K562 (cell line): ENCODE data around the gene PLOD1. TPM values are rescaled to one million over a fixed set of nuclear protein-coding genes. Genes with fewer than 3 reads are reported as not detected.

ENCODE experiments used
- ARNT ChIP-seq, 2 experiments: fragments of 450-650 bp; IDR thresholded peaks; 2 replicates each; pipeline ENCODE4 v1.6.1; 2016; ENCODE audit warnings: mild to moderate bottlenecking in 1 of 2
- GABPA ChIP-seq: fragments of 200-800 bp; sonication (Bioruptor generic); conservative IDR thresholded peaks from 2 replicates; pipeline ENCODE4 v1.6.1; 2016; ENCODE audit warnings: low read depth, missing genetic modification characterization, missing compliant biosample characterization
- GTF2A2 ChIP-seq: IDR thresholded peaks from 2 replicates; pipeline ENCODE4 v1.6.1; 2016; ENCODE audit warnings: mild to moderate bottlenecking, missing genetic modification characterization, missing compliant biosample characterization
- HNRNPL ChIP-seq: fragments of 200-400 bp; formaldehyde crosslinking; IDR thresholded peaks from 2 replicates; pipeline ENCODE4 v1.6.1; 2017; ENCODE audit warnings: low read depth, mild to moderate bottlenecking, low read length
- IRF2 ChIP-seq: sonication (generic); formaldehyde crosslinking; IDR thresholded peaks from 2 replicates; pipeline ENCODE4 v1.8.1; 2022; ENCODE audit warnings: mild to moderate bottlenecking, missing genetic modification reagents
- KDM4B ChIP-seq, 2 experiments: fragments of 450-650 bp in 1 of 2; sonication (generic) in 1 of 2; IDR thresholded peaks; 2 replicates each; pipeline ENCODE4 v1.6.1; 2016 to 2017; ENCODE audit warnings: borderline replicate concordance in 2 of 2, antibody characterized with exemption in 1 of 2, low read depth in 1 of 2, mild to moderate bottlenecking in 1 of 2
- NELFE ChIP-seq: IDR thresholded peaks from 2 replicates; pipeline ENCODE4 v1.6.1; 2011; ENCODE audit warnings: mild to moderate bottlenecking; ENCODE audit not compliant: insufficient read depth, insufficient read length
- RBM14 ChIP-seq: fragments of 200-400 bp; formaldehyde crosslinking; IDR thresholded peaks from 2 replicates; pipeline ENCODE4 v1.6.1; 2018; ENCODE audit warnings: low read depth, mild to moderate bottlenecking, low read length, moderate library complexity, borderline replicate concordance; ENCODE audit not compliant: insufficient read depth
- SMAD3 ChIP-seq: fragments of 450-650 bp; formaldehyde crosslinking; conservative IDR thresholded peaks from 2 replicates; pipeline ENCODE4 v1.4.0; 2020; ENCODE audit warnings: mild to moderate bottlenecking
- ZFP1 ChIP-seq: fragments of 450-650 bp; formaldehyde crosslinking; IDR thresholded peaks from 2 replicates; pipeline ENCODE4 v1.4.0; 2020; ENCODE audit warnings: mild to moderate bottlenecking, mixed read lengths
- ZNF143 ChIP-seq: sonication (generic); formaldehyde crosslinking; IDR thresholded peaks from 2 replicates; pipeline ENCODE4 v1.9.0; 2022; ENCODE audit warnings: mild to moderate bottlenecking, missing genetic modification reagents
- ZNF507 ChIP-seq: conservative IDR thresholded peaks from 2 replicates; pipeline ENCODE4 v1.6.1; 2017; ENCODE audit warnings: missing genetic modification characterization, missing compliant biosample characterization
- ZNF589 ChIP-seq: fragments of 200-800 bp; sonication (Bioruptor generic); IDR thresholded peaks from 2 replicates; pipeline ENCODE4 v1.6.1; 2016; ENCODE audit warnings: low read depth, missing genetic modification characterization, missing compliant biosample characterization
- polyA plus RNA-seq, 8 experiments: library from polyadenylated mRNA; depleted of rRNA in 4 of 8; stranded (reverse) in 5 of 8; unstranded in 3 of 8; fragments of >200 nt; fragmentation: Nextera tagmentation in 2 of 8; fragmentation: Illumina TruSeq in 1 of 8; extraction: Ambion mirVana in 2 of 8; extraction: Trizol in 1 of 8; gene quantifications; 2 replicates each; pipeline versions ENCODE4 v1.2.1 to v1.2.3, GENCODE V29; 2011 to 2014; ENCODE audit warnings: inconsistent platforms in 1 of 8, missing spikeins in 1 of 8
- total RNA-seq, 7 experiments: library from RNA; depleted of rRNA in 6 of 7; stranded (reverse); fragments of >200 nt in 6 of 7; fragmentation: Illumina TruSeq in 2 of 7; extraction: Trizol in 2 of 7; gene quantifications; 2 replicates each; pipeline versions ENCODE4 v1.2.1 to v1.2.3, GENCODE V29; 2011 to 2021; ENCODE audit warnings: low replicate concordance in 1 of 7
- TF ChIP-seq, protein P1 (sequence below): IDR thresholded peaks from 3 replicates; pipeline ENCODE4 v1.6.1; 2011; ENCODE audit warnings: borderline replicate concordance, mild to moderate bottlenecking, moderate library complexity; ENCODE audit not compliant: insufficient read length; ENCODE audit errors: extremely low read depth
- TF ChIP-seq, protein P2 (sequence below): fragments of 450-650 bp; IDR thresholded peaks from 2 replicates; pipeline ENCODE4 v1.6.1; 2016; ENCODE audit warnings: low read depth, mild to moderate bottlenecking, moderate library complexity
- TF ChIP-seq, protein P3 (sequence below): fragments of 250-450 bp; sonication (Bioruptor Pico); IDR thresholded peaks from 2 replicates; pipeline ENCODE4 v1.5.0; 2020; ENCODE audit warnings: mild to moderate bottlenecking

Gene PLOD1
- total and polyA plus RNA-seq, 9 of the 15 experiments (the other 6 are each of a cell fraction or from before 2014, with no cell fraction given) = 16.6 to 90.8 (median 52.7) TPM

DNA sequence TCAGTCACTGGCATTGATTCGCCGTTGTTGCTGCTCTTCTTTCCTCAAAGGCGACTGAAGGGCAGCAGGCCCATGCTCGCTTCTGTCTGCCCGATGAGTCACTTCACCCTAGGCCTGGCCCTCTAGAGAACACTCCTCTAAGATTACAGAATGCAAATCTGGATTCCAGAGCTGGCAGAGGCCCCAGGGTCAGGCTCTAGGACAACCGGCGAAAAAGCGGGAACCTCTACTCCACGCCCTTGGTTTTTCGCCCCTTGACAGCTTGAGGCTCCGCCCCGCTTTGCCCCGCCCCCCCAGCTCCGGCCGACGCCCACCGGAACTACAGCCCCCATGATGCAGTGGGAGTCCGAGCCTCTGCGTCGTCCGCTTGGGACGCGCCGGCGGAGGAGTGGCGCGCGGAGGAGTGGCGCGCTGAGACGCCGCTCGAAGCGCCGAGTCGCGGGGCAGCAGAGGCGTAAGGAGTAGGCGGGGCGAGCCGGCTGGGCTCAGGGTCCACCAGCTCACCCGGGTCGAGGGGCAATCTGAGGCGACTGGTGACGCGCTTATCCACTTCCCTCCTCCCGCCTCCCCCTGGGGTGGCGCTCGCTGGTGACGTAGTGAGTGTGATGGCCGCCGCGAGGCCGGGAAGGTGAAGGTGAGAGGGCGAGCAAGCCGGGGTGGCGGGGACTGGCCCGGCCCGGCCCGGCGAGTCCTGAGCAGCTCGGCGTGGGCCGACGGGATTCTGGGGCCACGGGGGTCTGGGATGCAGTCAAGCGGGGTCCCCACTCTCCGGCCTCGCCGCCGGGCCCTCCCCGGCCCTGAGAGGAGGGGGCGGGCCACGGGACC, 45.5 kb downstream of the PLOD1 start, which contains the start of gene MFN2 (continued):
- TF ChIP-seq ARNT (IDR thresholded peaks at IDR 0.05) = peak in 1 of 2 experiments; percentile 96; a peak in 2 of 4 replicates
- TF ChIP-seq ZFP1 = no peak
- TF ChIP-seq IRF2 (CRISPR knock-in tag) = no peak
- no peak for TF ChIP-seq NELFE
- no peak for TF ChIP-seq SMAD3
- TF ChIP-seq, protein P1, sequence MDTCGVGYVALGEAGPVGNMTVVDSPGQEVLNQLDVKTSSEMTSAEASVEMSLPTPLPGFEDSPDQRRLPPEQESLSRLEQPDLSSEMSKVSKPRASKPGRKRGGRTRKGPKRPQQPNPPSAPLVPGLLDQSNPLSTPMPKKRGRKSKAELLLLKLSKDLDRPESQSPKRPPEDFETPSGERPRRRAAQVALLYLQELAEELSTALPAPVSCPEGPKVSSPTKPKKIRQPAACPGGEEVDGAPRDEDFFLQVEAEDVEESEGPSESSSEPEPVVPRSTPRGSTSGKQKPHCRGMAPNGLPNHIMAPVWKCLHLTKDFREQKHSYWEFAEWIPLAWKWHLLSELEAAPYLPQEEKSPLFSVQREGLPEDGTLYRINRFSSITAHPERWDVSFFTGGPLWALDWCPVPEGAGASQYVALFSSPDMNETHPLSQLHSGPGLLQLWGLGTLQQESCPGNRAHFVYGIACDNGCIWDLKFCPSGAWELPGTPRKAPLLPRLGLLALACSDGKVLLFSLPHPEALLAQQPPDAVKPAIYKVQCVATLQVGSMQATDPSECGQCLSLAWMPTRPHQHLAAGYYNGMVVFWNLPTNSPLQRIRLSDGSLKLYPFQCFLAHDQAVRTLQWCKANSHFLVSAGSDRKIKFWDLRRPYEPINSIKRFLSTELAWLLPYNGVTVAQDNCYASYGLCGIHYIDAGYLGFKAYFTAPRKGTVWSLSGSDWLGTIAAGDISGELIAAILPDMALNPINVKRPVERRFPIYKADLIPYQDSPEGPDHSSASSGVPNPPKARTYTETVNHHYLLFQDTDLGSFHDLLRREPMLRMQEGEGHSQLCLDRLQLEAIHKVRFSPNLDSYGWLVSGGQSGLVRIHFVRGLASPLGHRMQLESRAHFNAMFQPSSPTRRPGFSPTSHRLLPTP = no peak
- peak; percentile 97 for TF ChIP-seq ZNF143 (CRISPR knock-in tag)
- TF ChIP-seq GTF2A2 (tag) = no peak
- 0 out of 2 replicates have a peak, but pooled peaks have one; percentile 47 for TF ChIP-seq HNRNPL
- TF ChIP-seq ZNF507 = no peak
- TF ChIP-seq RBM14 = 0 out of 2 replicates have a peak, but pooled peaks have one; percentile 65
- TF ChIP-seq, protein P2, sequence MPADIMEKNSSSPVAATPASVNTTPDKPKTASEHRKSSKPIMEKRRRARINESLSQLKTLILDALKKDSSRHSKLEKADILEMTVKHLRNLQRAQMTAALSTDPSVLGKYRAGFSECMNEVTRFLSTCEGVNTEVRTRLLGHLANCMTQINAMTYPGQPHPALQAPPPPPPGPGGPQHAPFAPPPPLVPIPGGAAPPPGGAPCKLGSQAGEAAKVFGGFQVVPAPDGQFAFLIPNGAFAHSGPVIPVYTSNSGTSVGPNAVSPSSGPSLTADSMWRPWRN = no peak
- peak; percentile 72 for TF ChIP-seq GABPA (tag)
- peak; percentile 51; the same call in 1 of the 2 replicates for TF ChIP-seq ZNF589
- TF ChIP-seq KDM4B (IDR thresholded peaks at IDR 0.05; ENCODE audit: borderline replicate concordance in 2 of 2, low read depth in 1 of 2) = peak in 1 of 2 experiments; percentile 89; a peak in 1 of 4 replicates
- TF ChIP-seq, protein P3, sequence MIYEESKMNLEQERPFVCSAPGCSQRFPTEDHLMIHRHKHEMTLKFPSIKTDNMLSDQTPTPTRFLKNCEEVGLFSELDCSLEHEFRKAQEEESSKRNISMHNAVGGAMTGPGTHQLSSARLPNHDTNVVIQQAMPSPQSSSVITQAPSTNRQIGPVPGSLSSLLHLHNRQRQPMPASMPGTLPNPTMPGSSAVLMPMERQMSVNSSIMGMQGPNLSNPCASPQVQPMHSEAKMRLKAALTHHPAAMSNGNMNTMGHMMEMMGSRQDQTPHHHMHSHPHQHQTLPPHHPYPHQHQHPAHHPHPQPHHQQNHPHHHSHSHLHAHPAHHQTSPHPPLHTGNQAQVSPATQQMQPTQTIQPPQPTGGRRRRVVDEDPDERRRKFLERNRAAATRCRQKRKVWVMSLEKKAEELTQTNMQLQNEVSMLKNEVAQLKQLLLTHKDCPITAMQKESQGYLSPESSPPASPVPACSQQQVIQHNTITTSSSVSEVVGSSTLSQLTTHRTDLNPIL (CRISPR knock-in tag) = no peak
